ELF-1 (cell line): ENCODE data around the gene SIAH1.
"Not testable (repeated sequence)": the region's sequence is repeated elsewhere in the genome, so short reads cannot be mapped to it uniquely, and the experiment has no call there.

Experiments used
- DNase-seq: peaks from one replicate; pipeline ENCODE4 v3.0.0-alpha.2; 2016; ENCODE audit warnings: low read depth, low spot score

The SIAH1 gene, protein sequence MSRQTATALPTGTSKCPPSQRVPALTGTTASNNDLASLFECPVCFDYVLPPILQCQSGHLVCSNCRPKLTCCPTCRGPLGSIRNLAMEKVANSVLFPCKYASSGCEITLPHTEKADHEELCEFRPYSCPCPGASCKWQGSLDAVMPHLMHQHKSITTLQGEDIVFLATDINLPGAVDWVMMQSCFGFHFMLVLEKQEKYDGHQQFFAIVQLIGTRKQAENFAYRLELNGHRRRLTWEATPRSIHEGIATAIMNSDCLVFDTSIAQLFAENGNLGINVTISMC

DNA sequence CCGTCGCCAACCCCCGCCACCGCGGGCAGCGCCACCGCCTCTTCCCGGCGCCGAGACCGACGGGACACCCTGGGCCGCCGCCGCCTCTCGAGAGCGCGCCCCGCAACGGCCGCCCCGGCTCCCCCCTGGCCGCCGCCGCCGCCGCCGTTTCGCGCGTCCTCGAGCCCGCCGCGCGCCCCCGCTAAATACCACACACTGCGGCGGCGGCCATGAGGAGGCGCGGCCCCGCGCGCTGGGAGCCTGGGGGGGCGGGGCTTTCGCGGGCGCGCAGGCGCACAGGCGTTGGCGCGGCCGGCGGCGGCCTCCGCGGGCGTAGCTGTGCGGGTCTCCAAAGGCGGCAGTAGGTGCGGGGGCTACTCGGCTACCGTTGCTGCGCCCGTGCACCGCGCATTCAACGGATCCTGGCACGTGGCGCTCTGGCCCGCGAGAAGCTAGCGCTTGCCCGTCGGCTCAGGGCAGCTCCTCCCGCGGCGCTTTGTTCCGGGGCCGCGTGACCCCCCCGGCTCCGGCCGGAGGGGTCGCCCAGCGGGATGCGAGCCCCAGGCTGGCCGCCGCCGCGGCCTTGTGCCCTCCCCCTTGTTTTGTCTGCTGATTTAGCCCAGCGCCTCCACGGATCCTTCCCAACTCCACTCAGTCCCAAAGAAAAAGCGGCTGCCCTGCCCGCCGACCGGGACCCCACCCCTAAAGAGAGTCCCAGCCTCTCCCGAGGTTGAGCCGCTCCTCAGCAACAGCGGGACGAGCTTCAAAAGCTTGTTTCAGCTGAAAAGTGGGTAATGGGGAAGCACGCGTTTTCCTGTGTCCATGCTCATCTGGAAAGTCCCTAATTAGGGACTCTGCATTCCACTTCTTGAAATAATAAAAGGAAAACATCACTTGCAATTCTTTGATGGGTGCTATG lies at the start of gene SIAH1:
SIAH1 (minus strand) TSS at position 161 of the 898 bp plus-strand sequence. CDS start 22,985 bp downstream, outside the sequence.
- peak; percentile 94 for DNase-seq

DNA sequence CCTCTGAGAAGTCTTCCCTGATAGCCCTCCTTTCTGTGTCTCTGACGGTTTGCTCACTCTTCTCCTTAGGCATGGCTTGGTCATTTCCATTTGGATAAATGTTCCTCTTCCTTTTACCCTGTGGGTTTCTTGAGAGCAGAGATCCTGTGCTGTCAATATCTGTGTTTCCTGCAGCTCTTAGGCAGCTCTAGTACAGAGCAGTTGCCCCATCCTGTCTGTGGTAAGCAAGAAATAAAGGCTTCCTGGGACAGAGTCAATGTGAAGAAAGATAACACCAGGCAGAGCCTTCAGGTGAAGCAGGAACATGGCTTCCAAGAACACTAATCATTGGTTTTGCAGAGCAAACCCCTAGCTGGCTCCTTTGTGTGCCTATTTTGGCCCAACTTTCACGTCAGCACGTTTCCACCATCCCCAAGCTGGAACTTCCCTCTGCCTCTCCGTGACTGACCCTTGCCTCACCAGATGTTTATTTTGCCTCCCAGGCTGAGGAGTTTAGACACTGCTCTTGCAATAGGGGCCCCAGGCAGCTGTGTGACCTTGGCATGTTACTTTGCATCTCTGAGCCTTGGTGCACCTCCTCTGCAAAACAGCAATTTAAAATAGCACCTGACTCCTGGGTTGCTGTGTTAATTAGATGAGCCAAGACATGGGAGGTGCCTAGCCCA lies 49.6 kb upstream of the SIAH1 start:
- DNase-seq = no peak

DNA sequence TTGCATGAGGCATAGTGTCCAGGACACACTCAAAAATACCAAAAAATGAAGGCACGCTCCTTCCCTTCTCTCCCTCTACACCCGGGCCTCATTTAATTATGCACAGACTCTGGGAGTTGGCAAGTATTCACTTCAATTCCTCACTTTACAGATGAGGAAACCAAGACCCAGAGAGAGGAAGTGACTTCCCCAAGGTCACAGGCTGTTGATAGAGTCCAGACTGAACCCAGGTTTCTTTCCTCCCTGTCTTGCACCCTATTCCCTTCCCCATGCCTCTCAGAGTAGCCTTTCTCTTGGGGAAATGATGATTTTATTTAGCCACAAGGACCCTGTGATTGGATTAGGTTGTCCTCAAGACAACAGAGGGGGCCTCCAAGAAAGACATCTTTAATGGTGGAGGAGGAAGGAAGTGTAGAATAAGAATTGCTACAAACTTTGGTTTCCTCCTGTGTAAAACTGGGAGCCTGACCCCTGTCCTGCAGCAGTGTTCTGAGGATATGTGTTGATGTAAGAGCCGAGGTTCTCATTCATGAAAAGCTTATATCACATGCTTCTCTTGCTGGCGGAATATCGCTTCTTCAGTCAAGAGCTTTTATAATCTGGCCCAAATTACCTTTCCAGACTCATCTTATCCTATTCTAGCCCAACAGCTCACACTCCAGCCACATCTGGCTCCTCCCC lies 48.8 kb upstream of the SIAH1 start:
- DNase-seq = no peak

DNA sequence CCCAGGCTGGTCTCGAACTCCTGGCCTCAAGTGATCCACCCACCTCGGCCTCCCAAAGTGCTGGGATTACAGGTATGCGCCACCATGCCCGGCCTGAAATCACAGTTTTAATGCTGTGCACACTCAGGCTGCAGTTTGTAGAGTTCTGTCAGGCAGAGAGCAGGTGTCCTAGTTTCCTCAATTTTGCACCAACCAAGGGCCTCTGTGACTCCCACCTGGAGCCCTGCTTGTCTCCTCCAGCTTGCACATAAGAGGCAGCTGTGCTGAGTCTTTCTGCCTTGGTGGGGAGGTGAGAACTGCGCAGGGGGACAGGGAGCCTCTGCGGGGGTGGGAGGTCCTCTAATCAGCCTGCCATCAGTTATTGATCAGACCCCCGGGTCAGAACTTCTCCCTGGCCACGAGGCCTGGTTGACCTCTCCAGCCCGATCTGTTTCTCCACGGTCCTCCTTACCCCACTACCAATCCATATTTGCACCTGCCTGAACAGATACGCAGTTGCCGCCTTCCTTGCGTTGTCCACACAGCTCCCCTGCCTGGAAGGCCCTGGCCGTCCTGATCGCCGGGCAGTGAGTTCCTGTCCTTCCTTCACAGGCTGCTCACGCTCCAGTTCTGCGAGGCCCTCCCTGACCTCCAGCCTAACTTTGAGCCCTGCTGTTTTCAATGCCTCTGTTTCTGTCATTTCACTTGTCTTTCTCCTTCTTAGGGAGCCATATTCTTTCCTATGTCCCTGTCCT lies 48.1 kb upstream of the SIAH1 start:
- no peak for DNase-seq

DNA sequence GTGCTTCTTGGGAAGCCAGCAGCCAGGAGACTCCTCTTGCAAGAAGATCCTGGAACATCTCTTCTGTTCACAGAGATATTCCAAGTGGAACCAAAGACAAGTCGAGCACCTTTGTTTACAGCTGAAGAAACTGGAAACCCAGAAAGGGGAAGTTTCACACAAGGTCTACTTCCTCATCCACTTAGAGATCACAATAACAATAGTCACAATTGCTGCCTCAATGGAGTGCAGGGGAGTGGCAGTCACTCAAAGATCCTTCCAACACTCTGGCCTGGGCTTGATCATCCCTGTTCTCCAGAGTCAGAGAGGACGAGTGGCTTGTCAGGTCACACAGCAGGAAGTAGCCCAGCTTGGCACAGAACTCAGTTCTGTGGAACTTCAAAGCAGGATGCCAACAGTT lies 46.9 kb upstream of the SIAH1 start:
- no peak for DNase-seq

DNA sequence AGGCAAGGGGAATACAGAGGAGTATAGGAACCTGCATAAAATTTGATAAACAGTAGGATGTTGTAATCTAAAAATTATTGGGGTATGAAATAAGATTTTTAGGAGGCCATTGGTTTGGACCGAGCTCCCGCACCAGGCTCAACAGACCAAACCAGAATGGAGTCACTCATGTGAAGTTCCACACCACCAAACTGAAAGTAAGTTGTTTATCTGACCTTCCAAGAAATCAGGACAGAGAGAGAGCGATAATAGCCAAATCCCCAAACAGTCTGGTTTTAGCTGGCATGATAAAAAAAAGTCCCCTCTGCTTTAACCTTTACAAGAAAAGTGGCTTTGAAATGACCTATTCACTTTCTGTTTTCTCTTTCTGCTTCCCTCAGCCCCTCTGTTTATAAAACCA lies 45.7 kb upstream of the SIAH1 start:
- no peak for DNase-seq

DNA sequence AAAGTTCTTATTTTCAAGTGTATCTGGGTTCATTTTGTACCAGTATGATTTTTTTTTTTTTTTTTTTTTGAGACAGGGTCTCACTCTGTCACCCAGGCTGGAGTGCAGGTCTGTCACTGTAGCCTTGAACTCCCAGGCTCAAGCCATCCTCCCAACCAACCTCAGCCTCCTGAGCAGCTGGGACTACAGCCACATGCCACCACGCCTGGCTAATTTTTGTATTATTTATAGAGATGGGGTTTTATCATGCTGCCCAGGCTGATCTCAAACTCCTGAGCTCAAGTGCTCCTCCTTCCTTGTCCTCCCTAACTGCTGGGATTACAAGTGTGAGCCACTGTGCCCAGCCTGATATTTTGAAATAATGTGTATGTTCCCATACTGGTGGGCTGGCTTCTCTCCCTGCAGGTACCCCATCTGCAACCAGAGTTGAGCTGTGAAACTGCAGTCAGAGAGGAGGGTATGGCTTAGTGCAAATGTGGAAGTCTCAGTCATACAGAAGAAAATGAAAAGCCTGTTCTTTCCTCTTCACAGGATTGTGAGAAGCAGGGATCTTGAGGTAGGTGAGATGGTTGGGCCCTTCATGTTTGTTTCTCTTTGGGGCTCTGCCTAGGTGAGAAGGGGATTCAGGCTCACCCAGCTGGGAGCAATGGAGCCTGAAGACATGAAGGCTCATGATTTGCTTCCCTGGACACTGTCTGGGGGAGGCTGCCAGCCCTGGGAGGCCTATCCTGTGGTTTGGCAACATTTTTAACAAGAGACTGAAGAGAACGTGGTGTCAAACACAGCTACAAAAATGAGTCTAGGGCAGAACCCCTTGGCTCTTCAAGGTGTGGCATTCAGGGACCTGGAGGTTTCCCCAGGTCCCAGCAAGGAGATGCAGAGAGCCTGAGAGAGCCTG lies 41.3 kb upstream of the SIAH1 start:
- no peak for DNase-seq

DNA sequence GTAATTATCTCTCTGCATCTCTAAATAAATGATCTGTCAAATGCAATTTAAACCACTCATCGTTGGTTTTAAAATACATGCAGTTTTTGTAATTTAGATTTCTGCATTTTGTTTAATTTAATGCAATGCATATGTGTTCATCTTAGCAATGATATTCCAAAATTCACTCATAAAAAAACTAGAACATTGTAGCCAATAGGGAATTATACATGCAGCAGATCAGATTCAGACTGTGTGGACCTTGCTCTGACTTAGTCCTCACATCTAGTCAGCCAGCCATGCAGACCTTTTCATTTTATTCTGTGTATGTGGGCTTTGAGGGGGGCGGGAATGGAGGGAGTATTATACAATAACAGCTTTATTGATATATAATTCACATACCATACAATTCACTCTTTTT lies 37.3 kb upstream of the SIAH1 start:
- no peak for DNase-seq

DNA sequence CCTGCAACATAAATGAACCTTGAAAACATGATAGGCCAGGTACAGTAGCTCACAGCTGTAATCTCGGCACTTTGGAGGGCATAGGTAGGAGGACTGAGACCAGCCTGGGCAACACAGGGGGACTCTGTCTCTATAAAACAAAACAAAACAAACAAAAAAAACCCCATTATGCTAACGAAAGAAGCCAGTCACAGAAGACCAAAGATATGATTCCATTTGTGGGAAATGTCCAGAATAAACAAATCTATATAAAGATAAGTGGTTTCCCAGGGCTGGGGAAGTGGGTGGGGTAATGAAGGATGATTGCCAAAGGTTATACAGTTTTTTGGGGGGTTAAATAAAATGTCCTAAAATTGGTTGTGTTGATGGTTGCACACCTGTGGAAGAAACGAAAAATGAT lies 36.5 kb upstream of the SIAH1 start:
- DNase-seq = no peak

DNA sequence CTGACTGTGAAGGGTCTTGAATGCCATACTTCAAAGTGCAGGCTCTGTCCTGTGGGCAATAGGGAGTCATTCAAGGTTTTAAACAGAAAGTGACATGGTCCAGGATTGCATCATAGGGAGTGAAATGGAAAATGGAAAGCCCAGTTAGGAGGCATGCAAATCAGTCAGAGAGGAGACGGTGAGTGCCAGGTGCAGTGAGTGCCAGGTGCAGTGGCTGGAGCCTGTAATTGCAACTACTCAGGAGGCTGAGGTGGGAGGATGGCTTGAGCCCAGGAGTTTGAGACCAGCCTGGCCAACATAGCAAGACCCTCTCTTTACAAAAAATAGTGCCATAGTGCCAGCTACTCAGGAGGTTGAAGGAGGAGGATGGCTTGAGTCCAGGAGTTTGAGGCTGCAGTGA lies 35.2 kb upstream of the SIAH1 start:
- DNase-seq = no peak

DNA sequence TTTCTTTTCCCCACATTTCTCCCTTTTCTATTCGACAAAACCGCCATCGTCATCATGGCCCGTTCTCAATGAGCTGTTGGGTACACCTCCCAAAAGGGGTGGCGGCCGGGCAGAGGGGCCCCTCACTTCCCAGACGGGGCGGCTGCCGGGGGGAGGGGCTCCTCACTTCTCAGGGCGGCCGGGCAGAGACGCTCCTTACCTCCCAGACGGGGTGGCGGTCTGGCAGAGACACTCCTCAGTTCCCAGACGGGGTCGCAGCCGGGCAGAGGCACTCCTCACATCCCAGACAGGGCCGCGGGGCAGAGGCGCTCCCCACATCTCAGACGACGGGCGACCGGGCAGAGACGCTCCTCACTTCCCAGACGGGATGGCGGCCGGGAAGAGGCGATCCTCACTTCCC lies 31.4 kb upstream of the SIAH1 start:
- DNase-seq = not testable (repeated sequence)

DNA sequence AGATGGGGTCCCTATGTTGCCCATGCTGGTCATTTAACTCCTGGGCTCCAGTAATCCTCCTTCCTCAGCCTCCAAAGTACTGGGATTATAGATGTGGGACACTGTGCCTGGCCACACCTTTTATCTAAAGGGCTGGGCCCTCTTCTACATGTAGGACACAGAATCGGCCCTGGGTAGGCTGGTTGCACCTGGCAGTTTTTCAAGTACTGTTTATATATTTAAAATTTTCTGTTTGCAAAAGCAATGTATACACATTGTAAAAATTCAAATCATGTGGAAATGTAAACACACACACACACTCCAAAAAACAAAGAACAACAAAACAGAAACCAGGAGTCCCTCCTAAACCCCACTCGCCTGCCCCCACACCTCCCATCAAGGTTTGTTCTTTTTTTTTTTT lies 28.1 kb upstream of the SIAH1 start:
- DNase-seq = no peak

DNA sequence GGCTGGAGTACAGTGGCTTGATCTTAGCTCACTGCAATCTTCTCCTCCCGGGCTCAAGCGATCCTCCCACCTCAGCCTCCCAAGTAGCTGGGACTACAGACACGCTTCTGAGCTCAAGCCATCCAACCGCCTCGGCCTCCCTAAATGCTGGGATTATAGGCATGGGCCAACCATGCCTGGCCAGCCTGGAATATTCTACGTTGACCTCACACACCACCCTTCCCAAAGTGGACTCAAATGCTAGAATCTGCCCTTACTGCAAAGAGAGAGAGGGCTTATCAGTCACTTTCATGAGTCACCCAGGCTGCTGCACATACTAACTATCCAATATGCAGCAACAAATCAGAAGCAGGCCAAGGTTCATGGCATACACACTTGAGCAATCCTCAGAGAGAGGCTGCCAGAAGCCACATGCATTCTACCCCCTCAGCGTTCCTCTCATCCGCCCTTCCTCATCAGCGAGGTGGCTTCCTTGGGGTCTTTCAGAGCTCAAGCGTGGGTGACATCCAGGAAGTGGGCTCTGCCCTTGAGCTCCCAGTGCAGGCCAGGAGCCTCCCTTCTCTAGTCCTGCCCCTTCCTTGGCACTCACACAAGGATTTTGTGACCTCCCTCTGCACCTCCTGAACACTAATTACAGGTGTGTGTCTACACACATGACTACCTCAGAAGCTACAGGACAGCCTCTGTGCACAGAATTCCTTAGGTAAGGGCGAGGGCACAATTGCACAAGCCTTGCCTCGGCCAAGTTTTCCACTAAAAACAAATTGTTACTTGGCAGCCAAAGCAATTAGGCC lies 24.8 kb upstream of the SIAH1 start:
- no peak for DNase-seq

DNA sequence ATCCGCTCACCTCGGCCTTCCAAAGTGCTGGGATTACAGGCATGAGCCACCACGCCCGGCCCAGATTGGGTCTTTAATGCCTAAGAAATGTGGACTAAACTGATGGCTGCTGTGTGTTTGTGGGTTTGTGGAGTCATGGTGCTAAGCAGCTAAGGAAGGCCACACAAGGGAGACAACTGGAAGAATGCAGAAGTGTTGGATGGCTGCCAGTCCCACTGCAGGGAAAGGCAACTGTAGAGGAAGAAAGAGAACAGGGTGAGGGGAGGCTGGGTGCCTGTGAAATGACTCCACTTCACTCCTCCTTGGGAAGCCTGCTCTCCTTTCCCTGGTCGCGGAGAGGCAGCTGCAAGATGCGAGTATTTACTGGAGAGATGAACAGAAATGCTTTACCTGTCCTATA lies 23.5 kb upstream of the SIAH1 start:
- no peak for DNase-seq

DNA sequence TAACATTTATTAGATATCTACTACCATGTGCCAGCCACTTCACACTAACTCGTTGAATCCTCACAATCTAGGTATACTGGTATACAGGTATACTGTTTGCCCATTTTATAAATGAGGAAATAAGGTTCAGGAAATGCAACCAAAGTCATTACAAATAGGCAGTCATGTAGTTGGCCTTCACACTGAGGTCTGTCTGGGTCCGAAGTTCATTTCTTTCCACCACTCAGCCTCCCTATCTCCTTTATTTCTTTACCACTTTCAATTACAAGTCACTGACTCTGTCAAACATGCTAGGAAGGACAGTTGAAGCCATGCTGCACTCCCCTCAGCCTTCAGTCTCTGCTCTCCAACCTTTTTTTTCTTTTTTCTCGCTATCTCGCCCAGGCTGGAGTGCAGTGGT lies 20.7 kb upstream of the SIAH1 start:
- DNase-seq = no peak

DNA sequence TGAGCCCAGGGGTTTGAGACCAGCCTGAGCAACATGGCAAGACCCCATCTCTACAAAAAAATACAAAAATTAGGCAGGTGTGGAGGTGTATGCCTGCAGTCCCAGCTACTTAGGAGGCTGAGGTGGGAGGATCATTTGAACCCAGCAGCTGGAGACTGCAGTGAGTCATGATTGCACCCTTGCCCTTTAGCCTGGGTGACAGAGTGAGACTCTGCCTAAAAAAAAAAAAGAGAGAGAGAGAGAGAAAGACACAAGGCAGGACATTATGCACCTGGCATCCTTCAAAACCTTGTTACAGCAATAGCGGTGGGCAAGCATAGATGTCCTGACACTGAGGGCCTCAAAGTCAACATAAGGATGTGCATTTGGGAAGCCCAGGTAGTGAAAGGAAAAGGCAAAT lies 19.9 kb upstream of the SIAH1 start:
- no peak for DNase-seq

DNA sequence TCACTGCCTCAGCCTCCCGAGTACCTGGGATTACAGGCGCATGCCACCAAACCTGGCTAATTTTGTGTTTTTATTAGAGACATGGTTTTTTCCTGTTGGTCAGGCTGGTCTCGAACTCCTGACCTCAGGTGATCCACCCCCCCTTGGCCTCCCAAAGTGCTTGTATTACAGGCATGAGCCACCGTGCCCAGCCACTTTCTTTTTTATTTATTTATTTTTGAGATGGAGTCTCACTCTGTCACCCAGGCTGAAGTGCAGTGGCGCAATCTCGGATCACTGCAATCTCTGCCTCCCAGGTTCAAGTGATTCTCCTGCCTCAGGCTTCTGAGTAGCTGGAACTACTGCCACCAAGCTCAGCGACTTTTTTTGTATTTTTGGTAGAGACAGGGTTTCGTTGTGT lies 17.3 kb upstream of the SIAH1 start:
- DNase-seq = not testable (repeated sequence)

DNA sequence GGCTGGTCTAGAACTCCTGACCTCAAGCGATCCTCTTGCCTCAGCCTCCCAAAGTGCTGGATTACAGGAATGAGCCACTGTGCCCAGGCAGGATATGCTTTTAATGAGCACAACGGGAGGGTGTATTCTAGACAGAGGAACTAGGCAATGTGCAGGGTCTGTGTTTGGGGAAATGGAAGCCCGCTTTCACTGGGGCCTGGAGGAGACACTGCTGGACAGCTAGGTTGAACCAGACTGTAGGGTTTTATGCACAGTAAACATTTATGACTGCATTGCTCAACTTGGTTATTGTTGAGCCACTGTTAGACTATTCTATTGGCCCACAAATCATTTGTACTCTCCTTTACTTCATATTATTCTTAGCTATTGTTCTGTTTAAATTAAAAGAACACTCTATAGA lies 10.2 kb upstream of the SIAH1 start:
- no peak for DNase-seq

DNA sequence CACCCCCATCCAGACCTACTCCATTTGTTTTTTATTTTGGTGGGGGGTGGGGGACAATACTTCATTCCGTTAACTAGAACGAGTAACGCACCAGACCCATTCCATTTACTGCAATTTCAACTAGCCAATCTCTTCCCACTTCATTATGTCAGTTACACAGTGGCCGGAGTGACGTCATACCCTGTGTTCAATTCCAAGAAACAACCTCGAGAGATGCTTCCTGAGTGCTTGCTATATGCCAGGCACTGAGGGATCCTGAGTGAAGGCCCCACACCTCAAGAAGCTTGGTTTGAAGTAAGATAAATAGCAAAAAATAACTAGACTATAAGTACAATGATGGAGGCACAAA lies 9.1 kb upstream of the SIAH1 start:
- DNase-seq = no peak
